Stomach (tissue), 19 donors: Measurements from ENCODE around the gene NLRP7. TPM values are rescaled to one million over a fixed set of nuclear protein-coding genes. Genes with fewer than 3 reads are reported as not detected.
"Not testable (repeated sequence)": the region's sequence is repeated elsewhere in the genome, so short reads cannot be mapped to it uniquely, and the experiment has no call there.

Experiments
- DNase-seq, 2 donors: peaks; one replicate each; pipeline versions ENCODE4 v3.0.0 to v3.0.0-alpha.2; 2013 to 2019
- H3K27ac ChIP-seq, 5 donors: fragments of 200-600 bp in 4 of 5; sonication (generic) in 4 of 5; one replicate each; pipeline ENCODE4 v1.5.1; 2013 to 2019; ENCODE audit warnings: mild to moderate bottlenecking in 1 of 5, moderate library complexity in 1 of 5
- H3K27me3 ChIP-seq, 3 donors: fragments of 200-600 bp; sonication (generic); one replicate each; pipeline ENCODE4 v1.5.1; 2017 to 2019; ENCODE audit warnings: mixed run types in 1 of 3
- H3K36me3 ChIP-seq, 4 donors: fragments of 200-600 bp; sonication (generic); 1 replicate in 3 of 4; 2 replicates in 1 of 4; pipeline ENCODE4 v1.5.1; 2016 to 2019
- H3K4me1 ChIP-seq, 4 donors: fragments of 200-600 bp; sonication (generic); one replicate each; pipeline ENCODE4 v1.5.1; 2016 to 2019
- H3K4me3 ChIP-seq, 4 donors: fragments of 200-600 bp; sonication (generic) in 3 of 4; one replicate each; pipeline ENCODE4 v1.5.1; 2016 to 2019; ENCODE audit warnings: mild to moderate bottlenecking in 1 of 4
- H3K9me3 ChIP-seq, 4 donors: fragments of 200-600 bp; sonication (generic); one replicate each; pipeline ENCODE4 v1.5.1; 2016 to 2019
- CTCF ChIP-seq, 7 experiments: fragments of 450-650 bp in 4 of 7; fragments of 200-600 bp in 3 of 7; sonication (generic) in 3 of 7; IDR thresholded peaks; one replicate each; pipeline ENCODE4 v1.5.1; 2016 to 2019; ENCODE audit warnings: antibody characterized with exemption in 7 of 7, control low read depth in 2 of 7, mild to moderate bottlenecking in 1 of 7
- EP300 ChIP-seq: sonication (generic); formaldehyde crosslinking; IDR thresholded peaks from one replicate; pipeline ENCODE4 v1.6.1; 2017; ENCODE audit warnings: antibody characterized with exemption
- POLR2A ChIP-seq, 4 donors: fragments of 450-650 bp; IDR thresholded peaks; one replicate each; pipeline ENCODE4 v1.6.1; 2016; ENCODE audit warnings: antibody characterized with exemption in 4 of 4, control low read depth in 2 of 4, mild to moderate bottlenecking in 1 of 4, moderate library complexity in 1 of 4
- POLR2AphosphoS5 ChIP-seq, 3 donors: sonication (generic); formaldehyde crosslinking; IDR thresholded peaks; one replicate each; pipeline ENCODE4 v1.6.1; 2016; ENCODE audit warnings: antibody characterized with exemption in 3 of 3
- WGBS, 5 donors: extraction: QIAGEN DNeasy Blood & Tissue Kit in 3 of 5; methylation state at CpG; one replicate each; pipeline versions ENCODE4 v1.1.5 to v1.1.7; 2013 to 2018; 5-methylcytosine and 5-hydroxymethylcytosine counted together
- intact Hi-C: fragments of 100-400 bp; cut with DNase I; formaldehyde crosslinking; loops from one replicate; pipeline ENCODE4 v1.15.1; 2023; ENCODE audit warnings: low total_unique reads
- long read RNA-seq, 10 donors: transcript quantifications; one replicate each; lab custom pipeline, GENCODE V29; 2026
- polyA plus RNA-seq, 3 donors: library from polyadenylated mRNA; stranded (reverse); fragments of 200-250 nt; gene quantifications; one replicate each; pipeline ENCODE4 v1.2.3, GENCODE V29; 2013
- total RNA-seq, 5 donors: library from RNA; depleted of rRNA; stranded (reverse); fragments of >200 nt; gene quantifications; one replicate each; pipeline versions ENCODE4 v1.1.0 to v1.2.3, GENCODE V29; 2014 to 2016
- donor health status: healthy with polysubstance abuse.
- donor health status: Bipolar disorder and iron deficiency.
- donor health status: healthy.

The NLRP7 gene
- total RNA-seq, result not detected
- not detected for polyA plus RNA-seq
- long read RNA-seq, donor 1, partial matches to known transcripts, result 8 of 8 reads
- long read RNA-seq, donor 1, other reads (novel, unspliced or antisense), result 0 of 8 reads
- long read RNA-seq, donor 2, result 0 reads
- long read RNA-seq, donor 3, result 0 reads
- long read RNA-seq, donor 4, result 0 reads
- long read RNA-seq, donor 5, result 0 reads
- long read RNA-seq, donor 6, partial matches to known transcripts, result 38 of 38 reads
- long read RNA-seq, donor 6, other reads (novel, unspliced or antisense), result 0 of 38 reads
- long read RNA-seq, donor 7, partial matches to known transcripts, result 17 of 17 reads
- long read RNA-seq, donor 7, other reads (novel, unspliced or antisense), result 0 of 17 reads
- long read RNA-seq, donor 8, result 0 reads
- long read RNA-seq, donor 9, result 0 reads
- long read RNA-seq, donor 10, result 0 reads

GRCh38 chr19:54947381-54947780, at the start of gene NLRP7:
Gene NLRP7, minus strand, starts transcription at chr19:54947530.
- Histone ChIP-seq H3K4me1 (no peaks in the 10 kb centered on the region), H3K9me3 (no peaks in the 10 kb centered on the region), H3K27me3 (no peaks in the 10 kb centered on the region), H3K36me3 (no peaks in the 10 kb centered on the region), H3K27ac (no peak within 1 kb of the TSS), H3K4me3 (no peak within 1 kb of the TSS)
- intact Hi-C loops, result no loop called here
- no peak for DNase-seq
- TF ChIP-seq POLR2A (IDR thresholded peaks at IDR 0.05) (no peak), CTCF (IDR thresholded peaks at IDR 0.05) (no peak), EP300 (no peak), POLR2AphosphoS5 (IDR thresholded peaks at IDR 0.05) (no peak)
- WGBS, 5 donors, result 79 to 81% (median 80%) methylated on average over 8 of the region's 8 CpGs

- H3K4me3 ChIP-seq, result no peak overlapping the region
- intact Hi-C loops, result no loop called here
- H3K36me3 ChIP-seq, result peaks cover 0 to 5% (median 0%) of the 10 kb centered on the region in 4 donors
- H3K27me3 ChIP-seq, result peaks cover 0 to 8% (median 0%) of the 10 kb centered on the region in 3 donors
- 59 to 82% (median 74%) methylated on average over 3 of the region's 3 CpGs for WGBS, 5 donors
- no peak for TF ChIP-seq EP300
- no peak for TF ChIP-seq POLR2AphosphoS5 (IDR thresholded peaks at IDR 0.05)
- TF ChIP-seq POLR2A (IDR thresholded peaks at IDR 0.05), result no peak
- TF ChIP-seq CTCF (IDR thresholded peaks at IDR 0.05), result no peak
- H3K9me3 ChIP-seq, result peaks cover 0 to 3% (median 0%) of the 10 kb centered on the region in 4 donors
- H3K4me1 ChIP-seq, result no peaks in the 10 kb centered on the region
- no peak for DNase-seq
- H3K27ac ChIP-seq, result no peak overlapping the region
These were observed 48.2 kb upstream of the NLRP7 start for GRCh38 chr19:54995561-54995960.

- H3K27ac ChIP-seq, H3K36me3 ChIP-seq, intact Hi-C loops, H3K4me1 ChIP-seq, DNase-seq, H3K4me3 ChIP-seq, H3K27me3 ChIP-seq, H3K9me3 ChIP-seq: not testable (repeated sequence)
- 90 to 94% (median 92%) methylated on average over 11 of the region's 11 CpGs for WGBS, 5 donors
These were observed 42.2 kb upstream of the NLRP7 start for GRCh38 chr19:54989531-54989930.

GRCh38 chr19:54982562-54982961, 35.2 kb upstream of the NLRP7 start:
- intact Hi-C loops, H3K27ac ChIP-seq, H3K4me1 ChIP-seq, DNase-seq, H3K9me3 ChIP-seq, H3K4me3 ChIP-seq, H3K27me3 ChIP-seq, H3K36me3 ChIP-seq: not testable (repeated sequence)
- WGBS, 5 donors, result 75 to 85% (median 82%) methylated on average over 11 to 23 of the region's 23 CpGs

GRCh38 chr19:54973229-54974090, 26.1 kb upstream of the NLRP7 start:
- intact Hi-C loops, H3K9me3 ChIP-seq: not testable (repeated sequence)

GRCh38 chr19:54971446-54971845, 24.1 kb upstream of the NLRP7 start:
- H3K9me3 ChIP-seq, H3K4me1 ChIP-seq, DNase-seq, H3K36me3 ChIP-seq, H3K4me3 ChIP-seq, H3K27me3 ChIP-seq, intact Hi-C loops, H3K27ac ChIP-seq: not testable (repeated sequence)
- 74 to 99% (median 89%) methylated on average over 3 to 4 of the region's 5 CpGs for WGBS, 5 donors

More at GRCh38 chr19:54973229-54974090, 26.1 kb upstream of the NLRP7 start:
- H3K4me3 ChIP-seq, H3K4me1 ChIP-seq, H3K36me3 ChIP-seq, H3K27ac ChIP-seq, DNase-seq, H3K27me3 ChIP-seq: not testable (repeated sequence)
- 79 to 84% (median 81%) methylated on average over 19 of the region's 19 CpGs for WGBS, 5 donors
